ENCODE measurements around the gene FGF23. TPM values are rescaled to one million over a fixed set of nuclear protein-coding genes. Genes with fewer than 3 reads are reported as not detected.

The FGF23 gene
- total and polyA plus RNA-seq, 2 donors (not counting 1 experiment from before 2014, with no cell fraction given) = not detected

DNA sequence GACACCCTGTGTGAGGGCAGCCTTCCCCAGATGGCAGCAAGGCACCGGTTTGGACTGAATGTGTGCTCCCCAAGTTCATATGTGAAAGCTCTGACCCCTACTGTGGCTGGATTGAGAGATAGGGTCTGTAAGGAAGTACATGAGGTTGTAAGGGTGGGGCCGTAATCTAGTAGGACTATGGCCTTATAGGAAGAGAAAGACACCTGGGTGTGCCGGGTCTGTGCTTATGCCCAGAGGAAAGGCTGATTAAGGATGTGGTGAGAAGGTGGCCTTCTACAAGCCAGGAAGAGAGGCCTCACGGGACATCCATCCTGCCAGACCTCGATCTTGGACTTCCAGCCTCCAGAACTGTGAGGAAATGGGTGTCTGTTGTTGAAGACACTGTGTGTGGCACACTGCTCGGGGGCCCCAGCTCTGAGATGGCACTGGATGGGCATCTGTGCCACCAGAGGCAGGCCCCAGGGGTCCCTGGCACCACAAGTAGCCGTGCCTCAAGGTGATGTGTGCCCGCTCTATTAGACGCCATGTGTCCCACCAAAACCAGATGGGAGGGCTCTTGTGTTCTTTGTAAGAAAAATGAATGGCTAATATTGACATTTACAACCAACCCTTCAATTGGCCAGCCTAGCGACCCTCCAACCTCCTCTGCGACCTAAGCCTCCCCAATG is 44.1 kb upstream of the FGF23 start:
- Mint-ChIP-seq H3K27me3 (peaks cover 5% of the 10 kb centered on the region), H3K27ac (no peak overlapping the region), H3K4me1 (no peaks in the 10 kb centered on the region), H3K4me3 (no peak overlapping the region), H3K9me3 (ENCODE audit: insufficient read depth) (no peaks in the 10 kb centered on the region)
- no peaks in the 10 kb centered on the region for H3K9me3 ChIP-seq (ENCODE audit: control extremely low read depth in 1 of 3, control insufficient read depth in 2 of 3, insufficient read depth in 1 of 3, low read length in 2 of 3)
- H3K36me3 ChIP-seq (replicated peaks in 1 of 2; ENCODE audit: control extremely low read depth in 1 of 2, control insufficient read depth in 1 of 2, extremely low read depth in 1 of 2, insufficient read depth in 2 of 2, low read length in 1 of 2) = no peaks in the 10 kb centered on the region
- ATAC-seq (ENCODE audit: low read depth) (no peak), DNase-seq (no peak)
- no peak overlapping the region for H3K4me2 ChIP-seq (replicated peaks; ENCODE audit: low read depth, low read length, poor library complexity, severe bottlenecking)
- WGBS (ENCODE audit: insufficient coverage) = 51% methylated on average over 8 of the region's 11 CpGs
- TF ChIP-seq EZH2 (IDR thresholded peaks at IDR 0.05; ENCODE audit: borderline replicate concordance, insufficient read depth, low read depth, low read length, poor library complexity, severe bottlenecking) = no peak
- TF ChIP-seq, protein P1, sequence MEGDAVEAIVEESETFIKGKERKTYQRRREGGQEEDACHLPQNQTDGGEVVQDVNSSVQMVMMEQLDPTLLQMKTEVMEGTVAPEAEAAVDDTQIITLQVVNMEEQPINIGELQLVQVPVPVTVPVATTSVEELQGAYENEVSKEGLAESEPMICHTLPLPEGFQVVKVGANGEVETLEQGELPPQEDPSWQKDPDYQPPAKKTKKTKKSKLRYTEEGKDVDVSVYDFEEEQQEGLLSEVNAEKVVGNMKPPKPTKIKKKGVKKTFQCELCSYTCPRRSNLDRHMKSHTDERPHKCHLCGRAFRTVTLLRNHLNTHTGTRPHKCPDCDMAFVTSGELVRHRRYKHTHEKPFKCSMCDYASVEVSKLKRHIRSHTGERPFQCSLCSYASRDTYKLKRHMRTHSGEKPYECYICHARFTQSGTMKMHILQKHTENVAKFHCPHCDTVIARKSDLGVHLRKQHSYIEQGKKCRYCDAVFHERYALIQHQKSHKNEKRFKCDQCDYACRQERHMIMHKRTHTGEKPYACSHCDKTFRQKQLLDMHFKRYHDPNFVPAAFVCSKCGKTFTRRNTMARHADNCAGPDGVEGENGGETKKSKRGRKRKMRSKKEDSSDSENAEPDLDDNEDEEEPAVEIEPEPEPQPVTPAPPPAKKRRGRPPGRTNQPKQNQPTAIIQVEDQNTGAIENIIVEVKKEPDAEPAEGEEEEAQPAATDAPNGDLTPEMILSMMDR (IDR thresholded peaks at IDR 0.05) = no peak
- H3K4me1 ChIP-seq (ENCODE audit: control insufficient read depth in 2 of 2, insufficient read depth in 2 of 2, low read length in 2 of 2) = no peaks in the 10 kb centered on the region
- CTCF ChIA-PET = interaction anchor here (0.7 to 3.5 kb wide), 4 partner anchors 8 to 334 kb away, joined by 3 to 20 read pairs (median 8); no protein-coding TSS in a partner anchor
- no peaks in the 10 kb centered on the region for H3K79me2 ChIP-seq (ENCODE audit: control insufficient read depth, insufficient read depth, low read length)
- intact Hi-C loops (cut with micrococcal nuclease) = no loop called here
- no peak overlapping the region for H3K9ac ChIP-seq (ENCODE audit: low read length)
- no peaks in the 10 kb centered on the region for H3K27me3 ChIP-seq (replicated peaks in 1 of 4; ENCODE audit: control extremely low read depth in 1 of 4, control insufficient read depth in 3 of 4, insufficient read depth in 4 of 4, low read length in 3 of 4)
- no peak overlapping the region for H3K27ac ChIP-seq (ENCODE audit: low read length in 2 of 2)
- no peak overlapping the region for H3K4me3 ChIP-seq (ENCODE audit: control extremely low read depth in 1 of 5, extremely low read depth in 1 of 5, insufficient read depth in 1 of 5, low read depth in 2 of 5, low read length in 4 of 5)
- H2AFZ ChIP-seq (ENCODE audit: insufficient read depth, low read depth, low read length, poor library complexity, severe bottlenecking) = no peak overlapping the region
- no peaks in the 10 kb centered on the region for H4K20me1 ChIP-seq (ENCODE audit: control insufficient read depth, insufficient read depth, low read length, poor library complexity, severe bottlenecking)
- POLR2A ChIA-PET = no interaction called here

DNA sequence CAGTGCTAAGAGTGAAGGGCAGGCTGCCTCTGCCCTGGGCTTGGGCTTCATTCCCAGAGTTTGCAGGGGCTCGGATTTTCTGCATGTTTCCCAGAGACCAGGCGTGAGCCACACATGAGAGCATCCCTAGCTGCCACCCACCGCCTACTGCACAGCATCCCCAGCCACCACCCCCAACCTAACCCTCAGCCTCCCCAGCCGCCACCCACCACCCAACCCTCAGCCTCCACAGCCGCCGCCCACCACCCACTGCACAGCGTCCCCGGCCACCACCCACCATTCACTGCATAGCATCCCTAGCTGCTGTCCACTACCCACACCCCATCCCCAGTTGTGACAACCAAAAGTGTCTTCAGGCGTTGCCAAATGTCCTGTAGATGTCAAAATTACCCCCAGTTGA is 43.5 kb upstream of the FGF23 start:
- Histone ChIP-seq H3K4me1 (ENCODE audit: control insufficient read depth in 2 of 2, insufficient read depth in 2 of 2, low read length in 2 of 2) (no peaks in the 10 kb centered on the region), H3K9ac (ENCODE audit: low read length) (no peak overlapping the region), H3K27me3 (replicated peaks in 1 of 4; ENCODE audit: control extremely low read depth in 1 of 4, control insufficient read depth in 3 of 4, insufficient read depth in 4 of 4, low read length in 3 of 4) (no peaks in the 10 kb centered on the region), H3K27ac (ENCODE audit: low read length in 2 of 2) (no peak overlapping the region), H3K4me2 (replicated peaks; ENCODE audit: low read depth, low read length, poor library complexity, severe bottlenecking) (no peak overlapping the region), H3K4me3 (ENCODE audit: control extremely low read depth in 1 of 5, extremely low read depth in 1 of 5, insufficient read depth in 1 of 5, low read depth in 2 of 5, low read length in 4 of 5) (no peak overlapping the region), H3K9me3 (ENCODE audit: control extremely low read depth in 1 of 3, control insufficient read depth in 2 of 3, insufficient read depth in 1 of 3, low read length in 2 of 3) (no peaks in the 10 kb centered on the region), H3K36me3 (replicated peaks in 1 of 2; ENCODE audit: control extremely low read depth in 1 of 2, control insufficient read depth in 1 of 2, extremely low read depth in 1 of 2, insufficient read depth in 2 of 2, low read length in 1 of 2) (no peaks in the 10 kb centered on the region), H3K79me2 (ENCODE audit: control insufficient read depth, insufficient read depth, low read length) (no peaks in the 10 kb centered on the region), H2AFZ (ENCODE audit: insufficient read depth, low read depth, low read length, poor library complexity, severe bottlenecking) (no peak overlapping the region), H4K20me1 (ENCODE audit: control insufficient read depth, insufficient read depth, low read length, poor library complexity, severe bottlenecking) (no peaks in the 10 kb centered on the region)
- Mint-ChIP-seq H3K27ac (no peak overlapping the region), H3K4me1 (no peaks in the 10 kb centered on the region), H3K27me3 (peaks cover 5% of the 10 kb centered on the region), H3K9me3 (ENCODE audit: insufficient read depth) (no peaks in the 10 kb centered on the region), H3K4me3 (no peak overlapping the region)
- ChIA-PET POLR2A (no interaction called here), CTCF (interaction anchor here (0.9 to 3.5 kb wide), 4 partner anchors 9 to 374 kb away, joined by 3 to 20 read pairs (median 8); no protein-coding TSS in a partner anchor)
- no peak for ATAC-seq (ENCODE audit: low read depth)
- no peak for DNase-seq
- TF ChIP-seq, protein P1 (IDR thresholded peaks at IDR 0.05) = no peak
- TF ChIP-seq EZH2 (IDR thresholded peaks at IDR 0.05; ENCODE audit: borderline replicate concordance, insufficient read depth, low read depth, low read length, poor library complexity, severe bottlenecking) = no peak
- intact Hi-C loops (cut with micrococcal nuclease) = no loop called here
- WGBS (ENCODE audit: insufficient coverage) = 89% methylated on average over 7 of the region's 9 CpGs

Data from B cell (primary cell).